GM21381 (cell line): ENCODE results near the gene GRID1.

Experiments
- ATAC-seq: cut with Tn5 transposase; IDR thresholded peaks from one replicate; pipeline ENCODE4 v1.9.1; 2021; ENCODE audit warnings: mild to moderate bottlenecking, moderate library complexity; ENCODE audit not compliant: unreplicated experiment

Gene GRID1

DNA sequence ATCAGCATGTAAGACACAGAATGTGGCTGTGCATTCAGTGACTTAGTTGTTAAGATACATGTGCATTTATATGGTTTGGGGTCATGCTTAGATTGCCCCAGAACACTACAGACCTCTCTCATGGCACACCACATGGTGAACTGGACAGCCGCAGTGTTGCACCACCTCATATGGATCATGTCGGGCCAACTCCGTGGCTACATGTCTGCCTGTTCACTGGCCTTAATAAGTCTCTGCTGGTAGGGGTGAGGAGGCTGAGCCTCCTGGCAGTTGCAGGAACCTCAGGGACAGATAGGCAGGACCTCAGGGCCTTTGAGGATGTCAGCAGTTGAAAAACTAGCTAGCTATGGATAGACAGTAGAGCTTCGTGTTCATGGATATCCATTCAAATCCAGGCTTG lies 751.0 kb downstream of the GRID1 start:
- no peak for ATAC-seq

DNA sequence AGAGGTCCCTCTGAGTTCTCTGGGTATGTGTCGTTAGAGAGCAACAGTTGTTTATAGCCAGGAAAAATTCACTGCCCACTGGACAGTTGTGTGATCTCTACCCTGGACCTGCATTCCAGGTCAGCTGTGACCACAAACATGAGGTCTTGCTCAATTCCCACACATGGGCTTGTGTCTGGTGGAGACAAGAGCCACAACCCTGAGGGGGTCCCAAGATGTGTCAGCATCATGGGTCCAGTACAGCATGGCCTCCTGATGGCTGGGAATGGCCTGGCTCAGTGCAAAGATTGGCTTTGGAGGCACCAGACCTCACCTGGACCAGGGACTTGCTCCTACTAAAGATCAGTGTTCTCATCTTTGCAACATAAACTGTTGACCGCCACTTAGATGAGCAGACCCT lies 751.6 kb downstream of the GRID1 start:
- ATAC-seq, result no peak

DNA sequence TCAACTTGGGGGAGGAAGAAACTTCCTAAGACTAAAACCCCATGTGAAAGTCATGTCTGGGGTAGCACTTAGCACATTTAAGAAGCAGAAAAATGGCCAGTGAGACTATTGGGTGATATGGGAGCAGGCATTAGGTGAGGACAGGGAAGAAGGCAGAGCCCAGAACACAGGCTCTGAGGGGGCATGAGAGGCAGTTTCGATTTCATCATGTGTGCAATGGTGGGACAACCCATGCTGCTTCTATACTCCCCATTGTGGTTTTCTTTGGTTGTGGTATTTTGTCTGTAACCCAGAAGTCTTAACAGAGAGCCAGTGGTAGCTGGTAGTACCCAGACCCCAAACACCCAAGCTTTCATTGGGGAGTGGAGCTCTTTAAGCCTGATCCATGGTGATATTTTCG lies 752.0 kb downstream of the GRID1 start:
- ATAC-seq, result no peak

DNA sequence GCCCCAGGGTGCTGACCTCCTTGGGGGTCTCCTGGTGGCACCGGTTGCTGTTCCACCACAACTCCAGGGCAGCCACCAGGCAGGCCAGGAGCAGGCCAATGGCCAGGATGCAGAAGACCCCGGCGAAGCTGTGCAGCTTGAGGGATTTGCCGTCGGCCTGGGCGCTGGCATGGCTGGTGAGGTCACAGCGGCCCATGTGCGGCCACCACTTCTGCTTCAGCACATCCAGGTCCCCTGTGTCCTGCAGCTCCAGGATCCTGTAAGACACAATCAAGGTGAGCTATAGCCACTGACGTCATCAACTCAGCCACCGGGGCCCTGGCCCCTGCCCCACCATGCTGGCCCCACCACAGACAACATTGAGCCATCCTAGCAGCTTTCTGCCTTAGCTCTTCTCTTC lies 753.2 kb downstream of the GRID1 start:
- ATAC-seq, result no peak

DNA sequence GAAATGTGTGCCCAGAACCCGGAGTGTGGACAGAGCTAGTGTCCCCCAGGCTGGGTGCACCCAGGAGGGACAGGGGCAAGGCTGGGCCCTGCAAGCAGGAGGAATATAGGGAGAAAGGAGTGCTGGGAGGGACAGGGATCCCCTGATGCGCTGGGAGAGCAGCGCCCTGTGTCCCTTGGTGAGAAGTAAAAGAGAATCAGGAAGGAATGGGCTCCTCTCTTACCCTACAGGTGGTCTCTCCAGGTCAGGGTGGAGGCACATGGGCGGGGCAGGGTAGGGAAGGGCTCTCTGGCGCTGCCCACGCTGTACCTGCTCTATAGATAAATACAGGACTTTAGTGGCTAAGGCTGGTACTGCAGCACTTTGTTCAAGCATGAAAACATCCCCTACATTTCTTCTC lies 753.8 kb downstream of the GRID1 start:
- ATAC-seq, result no peak

DNA sequence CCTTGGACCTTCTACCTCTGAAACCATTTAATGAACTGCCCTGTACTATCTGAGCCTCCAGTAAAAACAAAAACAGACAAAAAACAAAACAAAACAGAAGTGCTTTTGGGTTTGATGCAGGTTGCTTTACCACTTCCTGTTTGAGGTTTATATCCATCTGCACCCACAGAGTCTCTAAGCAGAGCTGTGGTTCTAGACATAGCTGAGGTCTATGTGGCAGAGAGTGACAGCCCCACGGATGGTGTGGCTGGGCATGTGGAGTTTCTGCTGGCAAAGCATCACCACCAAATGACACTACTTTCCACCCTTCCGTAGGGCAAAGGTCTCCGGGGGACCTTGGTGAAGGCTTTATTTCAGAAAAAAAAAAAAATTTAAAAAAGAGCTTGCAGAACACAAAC lies 754.2 kb downstream of the GRID1 start:
- ATAC-seq, result peak; percentile 96

DNA sequence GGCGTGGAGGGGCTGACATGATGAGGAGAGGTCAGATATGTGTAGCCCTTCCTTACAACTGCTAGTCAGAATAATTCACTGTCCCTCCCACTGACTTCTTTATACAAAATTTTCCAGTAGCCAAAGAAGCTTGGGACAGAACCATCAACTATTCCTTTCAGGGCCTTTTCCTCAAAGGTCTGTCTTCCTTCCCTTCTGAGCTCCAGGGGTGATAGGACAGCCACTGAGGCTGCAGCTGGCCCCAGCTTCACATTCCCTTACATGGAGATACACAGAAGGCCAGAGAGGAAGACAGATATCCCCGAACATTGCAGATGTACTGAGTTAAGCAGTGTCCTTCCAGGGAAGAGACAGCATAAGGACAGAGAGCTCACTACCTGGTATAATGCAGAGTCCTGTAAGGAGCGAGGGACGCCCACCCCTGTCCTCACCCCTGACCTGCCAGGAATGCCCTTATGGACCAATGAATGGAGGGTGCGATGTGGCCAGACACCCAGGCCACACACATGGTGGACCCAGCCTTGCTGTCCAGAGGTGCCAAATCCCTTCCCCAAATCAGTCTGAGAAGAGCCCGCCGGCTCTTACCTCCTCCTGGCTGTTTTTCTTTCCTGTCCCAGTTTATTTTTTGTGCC lies 754.7 kb downstream of the GRID1 start:
- no peak for ATAC-seq

DNA sequence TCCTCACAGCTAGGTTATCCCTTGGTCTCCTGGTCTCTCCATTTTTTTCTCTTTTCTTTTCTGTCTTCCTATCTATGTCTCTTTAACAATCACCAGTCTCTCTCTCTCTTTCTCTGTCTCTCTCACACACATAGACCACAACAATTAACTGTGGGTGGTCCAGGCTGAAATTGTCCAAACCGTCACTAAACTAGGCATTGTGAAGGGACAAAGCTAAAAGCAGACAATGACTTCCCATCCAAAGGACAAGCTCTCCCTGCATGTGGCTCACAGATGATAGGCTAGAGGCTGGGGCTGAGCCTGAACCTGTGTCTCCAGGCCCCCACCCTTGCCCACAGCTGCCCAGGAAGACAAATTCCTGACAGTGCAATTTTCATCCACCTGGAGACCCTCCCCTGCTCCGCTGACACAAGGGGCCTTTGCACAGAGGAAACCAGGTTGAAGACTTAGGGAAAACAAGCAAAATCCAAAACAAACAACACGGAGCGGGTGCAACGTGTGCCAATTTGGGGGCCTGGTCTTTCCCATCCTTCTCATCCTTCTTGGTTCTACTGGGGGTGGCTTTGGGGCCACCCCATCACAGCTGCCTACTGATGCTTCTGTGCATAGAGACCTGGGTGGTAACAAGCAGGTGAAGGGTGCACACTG lies 755.4 kb downstream of the GRID1 start:
- no peak for ATAC-seq

DNA sequence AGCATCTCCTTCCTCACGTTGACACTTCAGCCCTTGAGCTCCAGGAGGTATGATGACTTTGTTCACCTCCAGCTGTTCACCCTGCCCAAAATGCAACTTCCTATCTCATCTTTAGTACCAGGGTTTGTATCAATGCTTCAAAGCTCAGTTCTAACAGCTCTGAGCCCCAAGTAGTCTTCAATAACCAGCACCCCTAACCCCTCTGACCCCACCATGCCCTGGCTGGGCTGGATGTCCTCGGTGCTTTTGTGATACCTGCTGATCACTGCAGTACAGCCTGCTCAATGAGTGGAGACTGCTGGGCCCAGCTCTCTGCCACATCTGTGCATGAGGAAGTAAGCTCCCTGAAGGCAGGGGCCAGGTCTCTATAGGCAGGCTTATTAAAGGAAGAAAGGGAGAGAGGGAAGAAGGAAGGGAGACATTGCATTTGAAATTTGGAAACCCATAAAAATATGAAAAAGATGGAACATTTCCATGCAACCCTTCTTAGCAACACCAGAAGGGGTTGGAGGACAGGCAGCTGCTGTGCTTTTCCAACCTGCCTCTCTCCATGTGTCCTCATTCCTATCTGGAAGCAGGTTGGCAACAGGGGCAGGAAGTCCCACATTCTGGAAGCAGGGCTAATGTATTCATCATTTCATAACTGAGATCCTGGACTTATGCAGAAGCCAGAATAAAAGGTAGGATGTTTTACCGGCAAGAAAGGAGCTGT lies 756.1 kb downstream of the GRID1 start:
- ATAC-seq, result no peak

DNA sequence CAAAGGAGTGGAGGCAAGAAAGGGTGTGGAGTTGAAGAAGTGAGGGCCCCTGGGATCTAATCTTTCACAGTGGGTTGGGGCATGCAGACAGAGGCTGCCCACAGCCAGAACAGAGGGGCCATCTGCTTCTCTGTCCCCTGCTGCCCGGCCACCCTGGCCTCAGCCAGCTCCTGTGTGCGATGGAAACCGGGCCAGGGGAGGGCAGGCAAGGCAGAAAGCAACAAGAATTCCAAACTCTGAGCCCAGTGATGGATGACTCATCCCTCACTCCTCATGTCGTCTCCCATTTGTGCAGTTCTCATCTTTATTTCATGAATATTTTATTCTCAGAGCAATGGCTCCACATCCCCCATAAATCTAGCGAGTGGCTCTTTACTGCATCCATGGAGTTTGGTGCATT lies 757.1 kb downstream of the GRID1 start:
- ATAC-seq, result no peak

DNA sequence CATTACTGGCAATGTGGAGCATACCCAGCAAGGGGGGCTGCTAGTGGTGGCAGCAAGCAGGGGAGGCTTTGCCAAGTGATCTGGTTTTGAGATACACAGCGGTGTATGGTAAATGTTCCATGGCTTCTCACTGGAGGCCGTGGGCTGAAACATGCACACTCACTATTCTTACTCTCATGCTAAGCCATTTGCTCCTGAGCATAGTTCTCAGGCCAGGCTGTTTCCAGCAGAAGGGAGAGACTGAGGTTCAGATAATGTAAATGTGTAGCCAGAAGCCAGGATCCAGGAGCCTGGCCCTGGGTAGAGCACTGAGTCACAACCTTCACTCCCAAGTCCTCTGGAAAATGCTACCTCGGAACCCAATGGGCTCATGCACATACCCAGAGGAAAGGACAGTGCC lies 757.9 kb downstream of the GRID1 start:
- no peak for ATAC-seq

DNA sequence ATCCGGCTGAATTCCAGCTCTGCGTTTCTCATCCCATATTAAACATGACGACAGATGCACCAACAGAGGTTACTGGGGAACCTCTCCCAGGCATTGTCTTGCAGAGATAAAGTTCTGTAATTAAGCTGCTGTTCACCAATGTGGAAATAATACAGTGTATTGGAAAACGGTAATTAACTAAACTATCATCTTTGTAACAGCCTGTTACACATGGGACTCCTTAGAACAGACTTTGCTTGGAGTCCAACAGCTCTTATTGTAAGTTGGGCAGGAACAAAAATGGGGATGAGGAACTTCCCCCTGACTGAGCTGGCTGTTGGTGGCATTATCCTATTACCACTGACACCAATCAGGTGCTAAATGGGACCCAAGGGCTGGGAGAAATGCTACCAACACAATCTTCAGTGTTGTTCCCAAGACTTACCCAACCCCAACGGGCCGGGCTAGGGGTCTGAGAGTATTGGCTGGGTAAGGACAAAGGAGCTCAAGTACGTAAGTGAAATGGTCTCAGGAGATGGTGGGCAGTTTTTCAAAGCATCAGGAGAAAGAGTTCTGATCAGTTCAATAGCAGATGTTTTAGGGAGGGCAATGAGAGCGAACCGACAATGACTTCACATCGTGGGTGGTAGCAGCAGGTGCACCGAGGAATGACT lies 759.4 kb downstream of the GRID1 start:
- ATAC-seq, result no peak

DNA sequence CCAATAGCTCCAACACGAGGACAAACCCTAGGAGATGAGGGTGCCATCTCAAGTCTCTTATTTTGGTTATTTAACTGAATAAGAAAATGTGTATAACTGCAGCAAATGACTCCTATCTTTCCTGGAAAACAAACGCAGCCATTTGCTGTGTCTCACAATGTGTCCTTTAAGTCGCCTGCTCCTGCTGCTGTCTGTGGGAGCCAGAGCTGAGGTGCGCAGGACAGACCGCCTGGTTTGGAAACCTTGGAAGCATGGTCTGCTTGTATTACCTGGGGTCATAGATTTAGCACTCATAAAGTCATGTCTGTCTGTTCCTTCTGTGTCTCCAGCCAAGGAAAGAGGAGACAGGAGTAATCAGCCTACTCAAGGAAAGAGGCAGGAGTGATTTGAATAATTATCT lies 760.2 kb downstream of the GRID1 start:
- no peak for ATAC-seq

DNA sequence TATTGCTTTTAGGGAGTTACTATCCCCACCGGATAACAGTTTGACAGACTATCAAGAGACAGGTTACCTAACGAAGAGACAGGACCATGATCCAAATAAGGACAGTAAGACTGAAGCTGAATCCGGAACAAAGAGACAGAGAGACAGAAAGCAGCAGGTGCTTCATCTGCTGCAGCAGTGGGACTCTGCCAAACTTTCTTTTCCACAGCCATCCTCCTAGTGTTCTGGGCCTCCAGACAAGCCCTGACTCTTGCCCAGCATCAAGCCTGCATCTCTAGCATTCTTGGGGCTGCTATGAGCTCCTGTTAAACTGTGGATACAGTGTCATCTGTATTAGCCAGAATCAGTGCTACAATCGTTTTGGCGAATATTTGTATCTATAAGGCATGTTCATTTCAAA lies 761.7 kb downstream of the GRID1 start:
- ATAC-seq, result no peak

DNA sequence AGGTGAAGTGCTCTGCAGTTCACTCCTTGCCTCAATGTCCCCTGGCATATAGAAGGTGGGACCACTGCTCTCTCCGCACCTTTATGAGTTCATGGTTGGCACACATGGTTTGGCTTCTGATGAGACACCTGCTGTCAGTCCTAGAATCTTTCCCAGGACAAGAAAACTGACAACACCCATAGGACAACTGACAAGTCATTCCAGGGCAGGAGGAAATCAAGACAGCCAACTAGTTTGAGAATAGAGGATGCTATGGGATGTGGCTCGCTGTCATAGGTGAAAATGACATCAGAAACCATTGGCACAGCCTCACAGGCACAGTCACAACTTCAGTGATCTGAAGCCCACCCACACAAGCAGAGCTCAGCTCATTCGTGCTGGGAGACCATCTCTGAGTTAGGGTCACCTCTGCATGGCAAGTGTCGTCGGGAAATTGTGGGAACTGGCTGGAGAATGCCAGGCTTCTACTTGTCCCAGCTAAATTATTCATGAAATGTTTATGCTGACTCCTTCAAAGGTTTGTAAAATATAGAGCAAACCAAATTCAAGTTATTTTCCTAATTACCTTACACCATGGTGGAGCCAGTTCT lies 762.4 kb downstream of the GRID1 start:
- ATAC-seq, result no peak

DNA sequence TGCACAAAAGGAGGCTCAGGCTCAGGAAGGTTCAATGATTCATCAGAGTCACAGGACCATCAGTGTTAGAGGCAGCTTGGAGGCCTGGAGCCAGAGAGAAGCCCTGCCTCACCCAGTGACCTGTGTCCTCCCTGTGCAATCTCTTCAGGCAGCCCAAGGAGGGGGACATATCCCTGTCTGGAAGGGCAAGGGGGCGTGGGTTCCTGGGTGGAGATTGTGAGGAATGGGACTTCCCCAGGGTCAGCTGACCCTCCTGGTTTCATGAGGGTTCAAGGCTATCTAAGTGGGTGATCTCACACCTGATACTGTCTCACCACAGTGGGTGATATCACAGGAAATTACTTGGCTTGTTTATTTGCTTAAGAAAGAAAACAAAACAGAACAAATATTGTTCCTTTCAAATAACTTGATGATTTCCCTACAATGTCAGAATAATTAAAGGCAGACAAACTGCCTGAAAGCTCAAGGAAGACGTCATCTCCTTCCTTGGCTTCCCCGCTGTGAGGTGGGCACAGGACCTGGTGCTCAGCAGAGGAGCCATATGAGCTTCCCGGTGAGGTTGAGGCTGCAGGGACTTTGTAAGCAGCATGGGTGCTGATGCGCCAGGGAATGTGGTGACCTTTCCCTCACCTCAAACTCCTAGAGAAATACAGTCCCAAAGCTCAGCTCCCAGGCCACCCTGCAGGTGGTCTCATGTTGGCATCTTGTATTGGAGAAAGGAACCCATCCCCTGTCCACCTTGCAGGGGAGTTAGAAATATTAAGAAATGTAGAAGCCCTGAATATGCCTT lies 763.2 kb downstream of the GRID1 start:
- no peak for ATAC-seq

DNA sequence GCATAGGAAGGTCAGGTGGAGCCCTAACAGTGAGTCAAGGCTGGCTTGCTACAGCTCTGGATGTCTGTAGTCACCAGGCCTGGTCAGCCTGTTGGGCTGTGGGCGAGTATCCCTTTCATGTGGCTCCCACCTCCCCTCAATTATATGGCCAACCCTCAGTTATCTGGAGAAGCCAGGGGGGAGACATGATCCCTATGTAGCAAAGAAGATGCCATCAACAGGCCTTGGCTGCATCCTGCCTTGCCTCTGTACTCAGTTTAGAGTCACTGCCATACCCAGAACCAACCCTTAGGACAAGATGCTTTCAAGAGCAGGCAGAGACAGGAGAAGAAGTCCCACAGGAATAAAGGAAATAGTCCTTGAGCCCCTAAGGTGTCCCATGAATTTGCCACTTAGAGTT lies 763.9 kb downstream of the GRID1 start:
- no peak for ATAC-seq

DNA sequence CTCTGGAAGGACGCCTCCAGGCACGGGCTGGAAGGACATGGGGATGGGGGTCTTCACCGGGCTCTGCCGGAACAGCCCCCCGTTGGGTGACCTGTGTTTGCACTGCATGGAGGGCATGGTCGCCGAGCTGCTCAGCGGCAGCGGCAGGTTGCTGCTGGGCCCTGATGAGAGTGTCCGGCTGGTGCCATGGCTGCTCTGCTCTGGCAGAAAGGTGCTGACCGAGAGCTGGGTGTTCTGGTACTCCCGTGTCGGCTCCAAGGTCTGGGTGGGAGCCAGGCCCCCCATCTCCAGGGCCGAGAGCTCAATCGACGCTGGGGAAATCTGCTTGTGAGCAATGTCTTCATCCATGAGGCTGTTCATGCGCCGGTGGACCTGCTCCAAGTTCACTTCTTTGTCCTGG lies 764.3 kb downstream of the GRID1 start:
- no peak for ATAC-seq

DNA sequence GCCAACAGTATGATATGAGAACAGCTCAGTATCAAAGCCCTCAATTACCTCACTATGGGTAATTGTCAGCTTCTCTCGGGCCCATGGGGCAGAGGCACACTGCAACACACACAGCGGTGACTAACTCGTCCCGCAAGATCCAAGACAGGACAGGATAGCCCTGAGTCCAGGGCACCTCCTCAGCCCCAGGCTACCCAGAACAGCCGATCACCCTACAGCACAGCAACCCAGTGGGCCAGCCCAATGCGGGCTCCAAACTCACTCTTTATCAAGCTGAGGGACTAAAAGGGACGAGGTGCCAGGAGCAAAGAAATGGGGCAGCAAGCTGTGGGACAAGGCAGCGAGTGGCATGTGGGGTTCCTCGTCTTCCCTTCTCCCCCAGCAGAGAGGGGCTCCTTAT lies 765.1 kb downstream of the GRID1 start:
- no peak for ATAC-seq

DNA sequence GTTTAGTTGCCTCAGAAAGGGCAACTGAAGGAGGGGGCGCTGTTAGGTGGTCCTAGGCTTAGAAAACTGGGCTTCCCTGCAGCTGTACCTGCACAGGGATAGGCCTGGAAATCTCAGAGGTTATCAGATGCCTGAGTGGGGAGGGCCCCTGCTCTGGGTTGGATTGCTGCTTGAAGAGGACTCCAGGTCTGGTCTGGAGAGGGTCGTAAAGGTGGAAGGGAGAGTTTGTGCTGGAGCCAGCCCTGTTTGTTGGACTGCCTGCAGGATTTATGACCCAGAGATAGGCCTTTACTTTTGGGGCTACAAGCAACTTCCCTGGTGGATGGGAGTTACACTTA lies 765.9 kb downstream of the GRID1 start:
- ATAC-seq, result no peak
